Inflammatory macrophage (primary cell): ENCODE results near the gene MAML3.

Source experiments
- DNase-seq, 2 donors: peaks; one replicate each; pipeline ENCODE4 v3.0.0-alpha.2; 2020 to 2022

Gene MAML3

GRCh38 chr4:139773560-139774318, 380.2 kb downstream of the MAML3 start:
- DNase-seq = no peak

- peak in 1 of 2 donors; percentile 8 for DNase-seq
Observed at GRCh38 chr4:139770361-139770760, 383.6 kb downstream of the MAML3 start.

- no peak for DNase-seq
Observed at GRCh38 chr4:139769364-139769763, 384.6 kb downstream of the MAML3 start.

- DNase-seq = peak; percentile 27 to 57
Observed at GRCh38 chr4:139768896-139769295, 385.1 kb downstream of the MAML3 start.

- no peak for DNase-seq
Observed at GRCh38 chr4:139768366-139768765, 385.6 kb downstream of the MAML3 start.

- no peak for DNase-seq
Observed at GRCh38 chr4:139767585-139767984, 386.4 kb downstream of the MAML3 start.

GRCh38 chr4:139767168-139767567, 386.8 kb downstream of the MAML3 start:
- DNase-seq = peak; percentile 38 to 84

GRCh38 chr4:139764686-139765310, 389.2 kb downstream of the MAML3 start:
- DNase-seq = no peak

- DNase-seq = no peak
Observed at GRCh38 chr4:139764182-139764581, 389.8 kb downstream of the MAML3 start.

- peak; percentile 81 to 82 for DNase-seq
Observed at GRCh38 chr4:139763672-139764071, 390.3 kb downstream of the MAML3 start.

- DNase-seq = peak in 1 of 2 donors; percentile 10
Observed at GRCh38 chr4:139763205-139763604, 390.8 kb downstream of the MAML3 start.

GRCh38 chr4:139762720-139763119, 391.3 kb downstream of the MAML3 start:
- DNase-seq = no peak

GRCh38 chr4:139761461-139761860, 392.5 kb downstream of the MAML3 start:
- peak; percentile 33 to 37 for DNase-seq

- no peak for DNase-seq
Observed at GRCh38 chr4:139760567-139760966, 393.4 kb downstream of the MAML3 start.

- DNase-seq = no peak
Observed at GRCh38 chr4:139759097-139759496, 394.9 kb downstream of the MAML3 start.

- DNase-seq = no peak
Observed at GRCh38 chr4:139756391-139757180, 397.4 kb downstream of the MAML3 start.

- no peak for DNase-seq
Observed at GRCh38 chr4:139754938-139755337, 399.0 kb downstream of the MAML3 start.

- no peak for DNase-seq
Observed at GRCh38 chr4:139753686-139754085, 400.3 kb downstream of the MAML3 start.

GRCh38 chr4:139749835-139750498, 404.0 kb downstream of the MAML3 start:
- DNase-seq = no peak

GRCh38 chr4:139749338-139749737, 404.6 kb downstream of the MAML3 start:
- no peak for DNase-seq

GRCh38 chr4:139746431-139747171, 407.4 kb downstream of the MAML3 start:
- DNase-seq = no peak

GRCh38 chr4:139745111-139745639, 408.8 kb downstream of the MAML3 start:
- DNase-seq = no peak
